Astrocyte (in vitro differentiated cells and primary cell): Measurements from ENCODE around the gene HOXA6. TPM values are rescaled to one million over a fixed set of nuclear protein-coding genes. Genes with fewer than 3 reads are reported as not detected.

Experiments
- DNase-seq: peaks from one replicate; pipeline ENCODE4 v3.0.0-alpha.2; 2010; ENCODE audit warnings: low read depth
- FAIRE-seq: peaks from 2 replicates; lab custom pipeline; 2011; peaks lifted over from hg19 to GRCh38; lab: Jason Lieb, UNC
- H2AFZ ChIP-seq: 2 replicates; pipeline ENCODE4 v1.6.0; 2012; ENCODE audit warnings: low read depth, low read length, inconsistent platforms
- H3K27ac ChIP-seq: 2 replicates; pipeline ENCODE4 v1.5.1; 2011; ENCODE audit warnings: low read depth, low read length, inconsistent platforms
- H3K27me3 ChIP-seq: 2 replicates; pipeline ENCODE4 v1.6.0; 2011; ENCODE audit warnings: low read length, inconsistent platforms; ENCODE audit not compliant: insufficient read depth
- H3K36me3 ChIP-seq: 2 replicates; pipeline ENCODE4 v1.5.1; 2011; ENCODE audit warnings: low read length, inconsistent platforms; ENCODE audit not compliant: insufficient read depth
- H3K4me1 ChIP-seq: 2 replicates; pipeline ENCODE4 v1.5.1; 2011; ENCODE audit warnings: low read length, inconsistent platforms; ENCODE audit not compliant: insufficient read depth
- H3K4me2 ChIP-seq: 2 replicates; pipeline ENCODE4 v1.6.0; 2012; ENCODE audit warnings: low read length, inconsistent platforms
- H3K4me3 ChIP-seq: 2 replicates; pipeline ENCODE4 v1.5.1; 2011; ENCODE audit warnings: low read depth, mild to moderate bottlenecking, low read length, inconsistent platforms; ENCODE audit not compliant: insufficient read depth
- H3K79me2 ChIP-seq: 2 replicates; pipeline ENCODE4 v1.6.0; 2012; ENCODE audit warnings: mild to moderate bottlenecking, low read length, inconsistent platforms; ENCODE audit not compliant: insufficient read depth
- H3K9ac ChIP-seq: 2 replicates; pipeline ENCODE4 v1.6.0; 2012; ENCODE audit warnings: mild to moderate bottlenecking, low read length, inconsistent platforms
- H3K9me3 ChIP-seq: 2 replicates; pipeline ENCODE4 v1.5.1; 2012; ENCODE audit warnings: low read depth, mild to moderate bottlenecking, low read length, inconsistent platforms; ENCODE audit not compliant: insufficient read depth
- H4K20me1 ChIP-seq: 2 replicates; pipeline ENCODE4 v1.6.0; 2012; ENCODE audit warnings: low read length, inconsistent platforms; ENCODE audit not compliant: insufficient read depth
- H3K27ac Mint-ChIP-seq: one replicate; pipeline ENCODE4 v1.8.0; 2021; ENCODE audit warnings: mild to moderate bottlenecking, mixed read lengths; ENCODE audit not compliant: unreplicated experiment
- H3K27me3 Mint-ChIP-seq: one replicate; pipeline ENCODE4 v1.8.0; 2021; ENCODE audit warnings: low read depth, mixed read lengths; ENCODE audit not compliant: unreplicated experiment
- H3K36me3 Mint-ChIP-seq: one replicate; pipeline ENCODE4 v1.8.0; 2021; ENCODE audit warnings: low read depth, mixed read lengths; ENCODE audit not compliant: unreplicated experiment
- H3K4me1 Mint-ChIP-seq: one replicate; pipeline ENCODE4 v1.8.0; 2021; ENCODE audit warnings: low read depth, mixed read lengths; ENCODE audit not compliant: unreplicated experiment
- H3K4me3 Mint-ChIP-seq: one replicate; pipeline ENCODE4 v1.8.0; 2021; ENCODE audit warnings: mild to moderate bottlenecking, moderate library complexity, mixed read lengths; ENCODE audit not compliant: unreplicated experiment
- H3K9me3 Mint-ChIP-seq: one replicate; pipeline ENCODE4 v1.8.0; 2021; ENCODE audit warnings: mild to moderate bottlenecking, mixed read lengths; ENCODE audit not compliant: unreplicated experiment
- EZH2 ChIP-seq: IDR thresholded peaks from 2 replicates; pipeline ENCODE4 v1.6.1; 2012; ENCODE audit warnings: mild to moderate bottlenecking, low read length, inconsistent platforms; ENCODE audit not compliant: insufficient read depth
- total RNA-seq: library from RNA; stranded (reverse); gene quantifications from 2 replicates; pipeline ENCODE4 v1.2.1, GENCODE V29; 2021
- TF ChIP-seq, protein P1 (sequence below): IDR thresholded peaks from 2 replicates; pipeline ENCODE4 v1.5.1; 2011; ENCODE audit warnings: low read depth, mild to moderate bottlenecking, inconsistent platforms, low read length, moderate library complexity; ENCODE audit not compliant: insufficient read depth

Gene HOXA6
- total RNA-seq, 1 donor from 2014 or later = not detected

- no peaks in the 10 kb centered on the region for H3K4me1 ChIP-seq
- H4K20me1 ChIP-seq = peaks cover 4% of the 10 kb centered on the region
- peak overlapping the region; percentile 83 for H3K27ac ChIP-seq
- no peaks in the 10 kb centered on the region for H3K36me3 Mint-ChIP-seq
- peak overlapping the region; percentile 82 for H3K4me2 ChIP-seq
- DNase-seq (peak; percentile 85), FAIRE-seq (no peak)
- H3K9me3 Mint-ChIP-seq = peaks cover 26% of the 10 kb centered on the region
- H3K4me1 Mint-ChIP-seq = peaks cover 2% of the 10 kb centered on the region
- TF ChIP-seq, protein P1, sequence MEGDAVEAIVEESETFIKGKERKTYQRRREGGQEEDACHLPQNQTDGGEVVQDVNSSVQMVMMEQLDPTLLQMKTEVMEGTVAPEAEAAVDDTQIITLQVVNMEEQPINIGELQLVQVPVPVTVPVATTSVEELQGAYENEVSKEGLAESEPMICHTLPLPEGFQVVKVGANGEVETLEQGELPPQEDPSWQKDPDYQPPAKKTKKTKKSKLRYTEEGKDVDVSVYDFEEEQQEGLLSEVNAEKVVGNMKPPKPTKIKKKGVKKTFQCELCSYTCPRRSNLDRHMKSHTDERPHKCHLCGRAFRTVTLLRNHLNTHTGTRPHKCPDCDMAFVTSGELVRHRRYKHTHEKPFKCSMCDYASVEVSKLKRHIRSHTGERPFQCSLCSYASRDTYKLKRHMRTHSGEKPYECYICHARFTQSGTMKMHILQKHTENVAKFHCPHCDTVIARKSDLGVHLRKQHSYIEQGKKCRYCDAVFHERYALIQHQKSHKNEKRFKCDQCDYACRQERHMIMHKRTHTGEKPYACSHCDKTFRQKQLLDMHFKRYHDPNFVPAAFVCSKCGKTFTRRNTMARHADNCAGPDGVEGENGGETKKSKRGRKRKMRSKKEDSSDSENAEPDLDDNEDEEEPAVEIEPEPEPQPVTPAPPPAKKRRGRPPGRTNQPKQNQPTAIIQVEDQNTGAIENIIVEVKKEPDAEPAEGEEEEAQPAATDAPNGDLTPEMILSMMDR = no peak
- peak; percentile 72 for TF ChIP-seq EZH2
- H2AFZ ChIP-seq = no peak overlapping the region
- peaks cover 92% of the 10 kb centered on the region for H3K27me3 Mint-ChIP-seq
- no peaks in the 10 kb centered on the region for H3K36me3 ChIP-seq
- peaks cover 60% of the 10 kb centered on the region for H3K27me3 ChIP-seq
- H3K4me3 Mint-ChIP-seq = no peak overlapping the region
- peak overlapping the region; percentile 87 for H3K9ac ChIP-seq
- H3K4me3 ChIP-seq = peak overlapping the region; percentile 69
- H3K9me3 ChIP-seq = no peaks in the 10 kb centered on the region
- H3K27ac Mint-ChIP-seq = no peak overlapping the region
- H3K79me2 ChIP-seq = peaks cover 71% of the 10 kb centered on the region
Observed at GRCh38 chr7:27115221-27116026, 32.1 kb downstream of the HOXA6 start.

- Histone ChIP-seq H2AFZ (no peak overlapping the region), H3K36me3 (no peaks in the 10 kb centered on the region), H3K4me3 (peak overlapping the region; percentile 69), H3K27me3 (peaks cover 61% of the 10 kb centered on the region), H3K79me2 (peaks cover 70% of the 10 kb centered on the region), H4K20me1 (peaks cover 4% of the 10 kb centered on the region), H3K4me1 (peaks cover 2% of the 10 kb centered on the region), H3K9me3 (no peaks in the 10 kb centered on the region), H3K9ac (peak overlapping the region; percentile 87), H3K27ac (peak overlapping the region; percentile 83), H3K4me2 (peak overlapping the region; percentile 82)
- Mint-ChIP-seq H3K27ac (no peak overlapping the region), H3K27me3 (peaks cover 88% of the 10 kb centered on the region), H3K36me3 (peaks cover 2% of the 10 kb centered on the region), H3K9me3 (peaks cover 23% of the 10 kb centered on the region), H3K4me1 (peaks cover 2% of the 10 kb centered on the region), H3K4me3 (no peak overlapping the region)
- FAIRE-seq = no peak
- TF ChIP-seq, protein P1 = no peak
- TF ChIP-seq EZH2 = no peak
- DNase-seq = no peak
Observed at GRCh38 chr7:27114881-27115220, 32.7 kb downstream of the HOXA6 start.
